Adrenal gland (tissue), 5 donors: ENCODE measurements around the gene WWOX.

ENCODE experiments used
- POLR2A ChIP-seq, 2 donors: fragments of 450-650 bp; IDR thresholded peaks; one replicate each; pipeline ENCODE4 v1.6.1; 2017; ENCODE audit warnings: antibody characterized with exemption in 2 of 2, mild to moderate bottlenecking in 2 of 2, moderate library complexity in 1 of 2
- TF ChIP-seq, protein P1 (sequence below), 6 experiments: fragments of 450-650 bp in 4 of 6; fragments of 200-600 bp in 2 of 6; sonication (generic) in 1 of 6; IDR thresholded peaks; 1 replicate in 5 of 6; 2 replicates in 1 of 6; pipeline versions ENCODE4 v1.5.1 to v1.8.0; 2016 to 2021; ENCODE audit warnings: antibody characterized with exemption in 6 of 6, mild to moderate bottlenecking in 2 of 6, moderate library complexity in 1 of 6
- donor health status: DM: no; HTN: no; CAD: no.

GRCh38 chr16:78507576-78507975 lies 408.1 kb downstream of the WWOX start:
- TF ChIP-seq, protein P1, sequence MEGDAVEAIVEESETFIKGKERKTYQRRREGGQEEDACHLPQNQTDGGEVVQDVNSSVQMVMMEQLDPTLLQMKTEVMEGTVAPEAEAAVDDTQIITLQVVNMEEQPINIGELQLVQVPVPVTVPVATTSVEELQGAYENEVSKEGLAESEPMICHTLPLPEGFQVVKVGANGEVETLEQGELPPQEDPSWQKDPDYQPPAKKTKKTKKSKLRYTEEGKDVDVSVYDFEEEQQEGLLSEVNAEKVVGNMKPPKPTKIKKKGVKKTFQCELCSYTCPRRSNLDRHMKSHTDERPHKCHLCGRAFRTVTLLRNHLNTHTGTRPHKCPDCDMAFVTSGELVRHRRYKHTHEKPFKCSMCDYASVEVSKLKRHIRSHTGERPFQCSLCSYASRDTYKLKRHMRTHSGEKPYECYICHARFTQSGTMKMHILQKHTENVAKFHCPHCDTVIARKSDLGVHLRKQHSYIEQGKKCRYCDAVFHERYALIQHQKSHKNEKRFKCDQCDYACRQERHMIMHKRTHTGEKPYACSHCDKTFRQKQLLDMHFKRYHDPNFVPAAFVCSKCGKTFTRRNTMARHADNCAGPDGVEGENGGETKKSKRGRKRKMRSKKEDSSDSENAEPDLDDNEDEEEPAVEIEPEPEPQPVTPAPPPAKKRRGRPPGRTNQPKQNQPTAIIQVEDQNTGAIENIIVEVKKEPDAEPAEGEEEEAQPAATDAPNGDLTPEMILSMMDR (IDR thresholded peaks at IDR 0.05), result no peak
- no peak for TF ChIP-seq POLR2A (IDR thresholded peaks at IDR 0.05)
